Trophoblast cell (in vitro differentiated cells and primary cell): ENCODE measurements around the gene FBXO10.
"Not testable (repeated sequence)": the region's sequence is repeated elsewhere in the genome, so short reads cannot be mapped to it uniquely, and the experiment has no call there.

Experiments used
- DNase-seq, 2 donors: peaks; one replicate each; pipeline ENCODE4 v3.0.0-alpha.2; 2016
- H2AFZ ChIP-seq: 2 replicates; pipeline ENCODE4 v1.6.1; 2013; ENCODE audit warnings: low read length, moderate library complexity, mild to moderate bottlenecking; ENCODE audit not compliant: insufficient read depth, poor library complexity
- H2AK5ac ChIP-seq: 2 replicates; pipeline ENCODE4 v1.6.1; 2013; ENCODE audit warnings: mild to moderate bottlenecking, low read length
- H2BK120ac ChIP-seq: 2 replicates; pipeline ENCODE4 v1.6.1; 2013; ENCODE audit warnings: low read length, mild to moderate bottlenecking, moderate library complexity; ENCODE audit not compliant: insufficient read depth, poor library complexity
- H2BK12ac ChIP-seq: 2 replicates; pipeline ENCODE4 v1.6.1; 2013; ENCODE audit warnings: mild to moderate bottlenecking, low read length, moderate library complexity
- H2BK5ac ChIP-seq: 2 replicates; pipeline ENCODE4 v1.6.1; 2013; ENCODE audit warnings: low read length, low read depth, moderate library complexity, mild to moderate bottlenecking; ENCODE audit not compliant: poor library complexity
- H3K14ac ChIP-seq: 2 replicates; pipeline ENCODE4 v1.6.1; 2013; ENCODE audit warnings: mild to moderate bottlenecking, low read length
- H3K18ac ChIP-seq: 2 replicates; pipeline ENCODE4 v1.6.1; 2013; ENCODE audit warnings: mild to moderate bottlenecking, low read length
- H3K23ac ChIP-seq: 2 replicates; pipeline ENCODE4 v1.6.1; 2013; ENCODE audit warnings: low read length
- H3K27ac ChIP-seq: 2 replicates; pipeline ENCODE4 v1.5.1; 2013; ENCODE audit warnings: low read depth, mild to moderate bottlenecking, inconsistent platforms, low read length, moderate library complexity
- H3K27me3 ChIP-seq: 2 replicates; pipeline ENCODE4 v1.6.1; 2013; ENCODE audit warnings: inconsistent platforms, mild to moderate bottlenecking, low read length, moderate library complexity; ENCODE audit not compliant: insufficient read depth
- H3K36me3 ChIP-seq, 2 experiments: 1 replicate in 1 of 2; 2 replicates in 1 of 2; pipeline ENCODE4 v1.6.1; 2013; ENCODE audit warnings: low read length in 2 of 2, mild to moderate bottlenecking in 2 of 2, moderate library complexity in 1 of 2; ENCODE audit not compliant: insufficient read depth in 2 of 2, control insufficient read depth in 1 of 2
- H3K4ac ChIP-seq: 2 replicates; pipeline ENCODE4 v1.6.1; 2013; ENCODE audit warnings: low read depth, mild to moderate bottlenecking, low read length, moderate library complexity
- H3K4me1 ChIP-seq, 2 experiments: 1 replicate in 1 of 2; 2 replicates in 1 of 2; pipeline ENCODE4 v1.6.1; 2013; ENCODE audit warnings: low read length in 2 of 2, mild to moderate bottlenecking in 2 of 2, moderate library complexity in 1 of 2; ENCODE audit not compliant: insufficient read depth in 2 of 2, control insufficient read depth in 1 of 2
- H3K4me2 ChIP-seq: 2 replicates; pipeline ENCODE4 v1.6.1; 2013; ENCODE audit warnings: inconsistent platforms, mild to moderate bottlenecking, low read length, moderate library complexity
- H3K4me3 ChIP-seq: 2 replicates; pipeline ENCODE4 v1.5.1; 2013; ENCODE audit warnings: mild to moderate bottlenecking, low read depth, low read length, inconsistent platforms
- H3K79me1 ChIP-seq: one replicate; pipeline ENCODE4 v1.6.1; 2013; ENCODE audit warnings: low read length
- H3K79me2 ChIP-seq: 2 replicates; pipeline ENCODE4 v1.6.1; 2013; ENCODE audit warnings: low read length, mild to moderate bottlenecking; ENCODE audit not compliant: control insufficient read depth, insufficient read depth, poor library complexity
- H3K9ac ChIP-seq: 2 replicates; pipeline ENCODE4 v1.6.1; 2013; ENCODE audit warnings: mild to moderate bottlenecking, low read length
- H3K9me3 ChIP-seq: 2 replicates; pipeline ENCODE4 v1.6.1; 2013; ENCODE audit warnings: low read depth, mild to moderate bottlenecking, control low read depth, inconsistent platforms, low read length; ENCODE audit not compliant: insufficient read depth
- H4K12ac ChIP-seq: 2 replicates; pipeline ENCODE4 v1.6.1; 2013; ENCODE audit warnings: low read depth, mild to moderate bottlenecking, low read length, moderate library complexity
- H4K8ac ChIP-seq: 2 replicates; pipeline ENCODE4 v1.6.1; 2013; ENCODE audit warnings: low read depth, mild to moderate bottlenecking, low read length, moderate library complexity
- H4K91ac ChIP-seq: one replicate; pipeline ENCODE4 v1.6.1; 2013; ENCODE audit warnings: low read depth, mild to moderate bottlenecking, low read length, moderate library complexity
- WGBS: extraction: QIAGEN DNeasy Blood & Tissue Kit; methylation state at CpG from one replicate; pipeline ENCODE4 v1.1.7; 2013; ENCODE audit warnings: missing lambda C conversion rate; ENCODE audit not compliant: insufficient read length, insufficient coverage; ENCODE audit errors: extremely low coverage; 5-methylcytosine and 5-hydroxymethylcytosine counted together

The FBXO10 gene

DNA sequence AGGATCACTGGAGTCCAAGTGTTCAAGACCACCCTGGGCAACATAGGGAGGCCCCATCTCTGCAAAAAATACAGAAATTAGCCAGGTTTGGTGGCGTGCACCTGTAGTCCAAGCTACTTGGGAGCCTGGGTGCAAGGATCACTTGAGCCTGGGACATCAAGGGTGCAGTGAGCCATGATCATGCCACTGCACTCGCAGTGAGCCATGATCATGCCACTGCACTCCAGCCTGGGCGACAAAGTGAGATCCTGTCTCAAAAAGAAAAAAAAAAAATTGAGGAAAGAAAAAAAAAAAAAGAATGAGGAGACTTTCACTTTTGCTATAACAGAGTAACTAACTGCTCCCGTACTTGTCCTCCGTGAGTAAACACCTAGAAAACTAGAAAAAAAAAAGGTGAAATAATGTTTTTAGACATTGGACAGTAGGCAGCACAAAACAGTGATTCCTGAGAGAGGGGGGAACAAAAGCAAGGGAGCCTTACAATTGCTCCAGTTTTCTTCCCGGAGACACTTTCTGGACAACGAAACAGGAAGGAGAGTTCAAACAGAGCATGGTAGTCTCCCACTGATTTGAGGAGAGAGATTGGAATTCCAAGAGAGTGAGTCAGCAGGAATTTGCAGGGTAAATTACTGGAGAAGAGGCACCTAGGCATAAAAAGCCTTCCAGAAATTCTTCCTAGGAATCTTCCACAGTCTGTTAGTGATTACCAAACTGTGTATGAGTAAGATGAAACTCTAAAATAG lies 104.1 kb downstream of the FBXO10 start:
- H3K79me1 ChIP-seq, result peaks cover 9% of the 10 kb centered on the region
- H3K23ac ChIP-seq, result no peak overlapping the region
- H2BK12ac ChIP-seq, result peak overlapping the region; percentile 100
- peaks cover 1% of the 10 kb centered on the region for H3K9me3 ChIP-seq
- peak overlapping the region; percentile 34 for H4K12ac ChIP-seq
- peak overlapping the region; percentile 46 for H3K4me2 ChIP-seq
- H3K36me3 ChIP-seq, result peaks cover 0 to 2% of the 10 kb centered on the region in 2 experiments
- H3K14ac ChIP-seq, result peak overlapping the region; percentile 94
- no CpG with 5 or more reads among the region's 7 CpGs for WGBS
- H3K4ac ChIP-seq, result peak overlapping the region; percentile 99
- H4K8ac ChIP-seq, result peak overlapping the region; percentile 99
- peaks cover 4% of the 10 kb centered on the region in 2 experiments for H3K4me1 ChIP-seq
- no peak overlapping the region for H3K9ac ChIP-seq
- H3K27ac ChIP-seq, result peak overlapping the region; percentile 94
- no peaks in the 10 kb centered on the region for H3K27me3 ChIP-seq
- H2BK5ac ChIP-seq, result peak overlapping the region; percentile 88
- DNase-seq, result peak; percentile 76 to 98
- peak overlapping the region; percentile 73 for H3K18ac ChIP-seq
- H2BK120ac ChIP-seq, result peak overlapping the region; percentile 100
- H2AK5ac ChIP-seq, result peak overlapping the region; percentile 100
- no peak overlapping the region for H3K4me3 ChIP-seq
- peak overlapping the region; percentile 92 for H4K91ac ChIP-seq
- H3K79me2 ChIP-seq, result peaks cover 3% of the 10 kb centered on the region
- H2AFZ ChIP-seq, result peak overlapping the region; percentile 61

GRCh38 chr9:37468620-37469019 lies 107.6 kb downstream of the FBXO10 start:
- Histone ChIP-seq H4K91ac (no peak overlapping the region), H3K79me2 (peaks cover 19% of the 10 kb centered on the region), H2AK5ac (no peak overlapping the region), H3K14ac (no peak overlapping the region), H3K4ac (no peak overlapping the region), H3K27ac (no peak overlapping the region), H3K4me1 (peaks cover 4 to 6% of the 10 kb centered on the region in 2 experiments), H2BK12ac (no peak overlapping the region), H2AFZ (no peak overlapping the region), H2BK5ac (no peak overlapping the region), H3K27me3 (no peaks in the 10 kb centered on the region), H2BK120ac (no peak overlapping the region), H3K4me3 (no peak overlapping the region), H4K8ac (no peak overlapping the region), H3K23ac (no peak overlapping the region), H3K79me1 (peaks cover 28% of the 10 kb centered on the region), H3K9me3 (no peaks in the 10 kb centered on the region), H3K18ac (no peak overlapping the region), H3K4me2 (no peak overlapping the region), H3K36me3 (no peaks in the 10 kb centered on the region), H3K9ac (no peak overlapping the region), H4K12ac (no peak overlapping the region)
- WGBS, result no CpG with 5 or more reads among the region's 6 CpGs
- no peak for DNase-seq

DNA sequence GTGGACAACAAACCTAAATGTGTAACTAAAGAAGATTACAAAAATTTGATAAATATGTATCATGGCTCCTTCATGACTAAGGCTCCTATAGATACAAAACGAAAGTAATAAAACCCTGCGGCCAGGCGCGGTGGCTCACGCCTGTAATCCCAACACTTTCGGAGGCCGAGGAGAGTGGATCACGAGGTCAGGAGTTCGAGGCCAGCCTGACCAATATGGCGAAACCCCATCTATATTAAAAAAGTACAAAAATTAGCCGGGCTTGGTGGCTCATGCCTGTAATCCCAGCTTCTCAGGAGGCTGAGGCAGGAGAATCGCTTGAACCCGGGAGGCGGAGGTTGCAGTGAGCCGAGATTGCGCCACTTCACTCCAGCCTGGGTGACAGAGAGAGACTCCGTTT lies 108.7 kb downstream of the FBXO10 start:
- WGBS, result no CpG with 5 or more reads among the region's 17 CpGs
- peaks cover 24% of the 10 kb centered on the region for H3K79me1 ChIP-seq
- H3K9me3 ChIP-seq, result not testable (repeated sequence)

DNA sequence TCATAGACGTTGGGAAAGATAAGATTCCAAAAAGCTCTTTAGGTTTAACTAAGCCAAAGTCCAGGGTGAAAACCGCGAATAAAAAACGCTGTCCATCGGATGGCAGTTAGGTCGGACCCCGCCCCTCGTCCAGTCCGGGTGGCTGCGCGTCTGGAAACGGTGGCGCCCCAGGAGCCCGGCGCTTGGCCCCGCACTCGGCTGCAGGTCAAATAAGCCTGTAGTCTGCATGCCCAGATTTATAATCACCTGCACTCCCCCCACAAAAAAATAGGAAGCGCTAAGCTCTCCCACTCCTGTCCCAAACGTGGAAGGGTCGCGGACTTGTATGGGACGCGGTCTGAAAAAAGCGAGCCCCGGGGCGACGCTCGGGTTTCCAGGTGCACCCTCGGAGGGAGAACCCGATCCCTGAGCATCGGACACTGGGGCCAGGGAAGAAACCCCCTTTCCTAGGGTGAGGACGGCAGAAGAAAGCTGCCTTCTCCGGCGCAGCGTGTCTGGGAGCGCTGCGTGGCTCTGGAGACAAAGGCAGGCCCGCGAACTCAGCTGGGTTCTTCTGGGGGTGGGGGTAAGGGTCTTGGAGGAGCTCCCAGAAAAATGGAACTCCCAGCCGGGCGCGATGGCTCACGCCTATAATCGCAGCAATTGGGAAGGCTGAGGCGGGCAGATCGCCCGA lies 110.0 kb downstream of the FBXO10 start:
- H3K27me3 ChIP-seq, result no peaks in the 10 kb centered on the region
- no peak overlapping the region for H2BK12ac ChIP-seq
- H2BK5ac ChIP-seq, result peak overlapping the region; percentile 96
- peak overlapping the region; percentile 38 for H3K4ac ChIP-seq
- peak overlapping the region; percentile 70 for H3K9ac ChIP-seq
- peaks cover 21% of the 10 kb centered on the region for H3K79me1 ChIP-seq
- no peaks in the 10 kb centered on the region for H3K9me3 ChIP-seq
- no CpG with 5 or more reads among the region's 47 CpGs for WGBS
- H4K91ac ChIP-seq, result peak overlapping the region; percentile 93
- H2BK120ac ChIP-seq, result peak overlapping the region; percentile 78
- peaks cover 4 to 8% of the 10 kb centered on the region in 2 experiments for H3K4me1 ChIP-seq
- DNase-seq, result peak in 1 of 2 donors; percentile 67
- H3K23ac ChIP-seq, result no peak overlapping the region
- H3K27ac ChIP-seq, result peak overlapping the region; percentile 91
- H3K79me2 ChIP-seq, result peaks cover 23% of the 10 kb centered on the region
- H4K12ac ChIP-seq, result peak overlapping the region; percentile 88
- no peaks in the 10 kb centered on the region for H3K36me3 ChIP-seq
- H2AFZ ChIP-seq, result peak overlapping the region; percentile 97
- H3K18ac ChIP-seq, result peak overlapping the region; percentile 86
- H2AK5ac ChIP-seq, result peak overlapping the region; percentile 42
- peak overlapping the region; percentile 91 for H3K14ac ChIP-seq
- peak overlapping the region; percentile 59 for H3K4me3 ChIP-seq
- peak overlapping the region; percentile 89 for H4K8ac ChIP-seq
- peak overlapping the region; percentile 70 for H3K4me2 ChIP-seq

More for the DNA sequence above, 108.7 kb downstream of the FBXO10 start:
- H3K4me2 ChIP-seq, H2AK5ac ChIP-seq, H4K8ac ChIP-seq, H4K91ac ChIP-seq, H3K27me3 ChIP-seq, H2BK120ac ChIP-seq, H3K4me3 ChIP-seq, H3K4me1 ChIP-seq, H3K18ac ChIP-seq, H3K4ac ChIP-seq, H3K36me3 ChIP-seq, H3K27ac ChIP-seq, H4K12ac ChIP-seq, H2AFZ ChIP-seq, H3K23ac ChIP-seq, H3K14ac ChIP-seq, H2BK12ac ChIP-seq, H3K9ac ChIP-seq, H2BK5ac ChIP-seq: not testable (repeated sequence)
- peaks cover 21% of the 10 kb centered on the region for H3K79me2 ChIP-seq
- peak; percentile 54 to 79 for DNase-seq
